ENCODE measurements around the gene WDR4.

GRCh38 chr21:42829954-42830353 lies 49.4 kb downstream of the WDR4 start:
- TF ChIP-seq CTCF (IDR thresholded peaks at IDR 0.05) (no peak), POLR2A (IDR thresholded peaks at IDR 0.05) (no peak), EP300 (IDR thresholded peaks at IDR 0.05) (no peak), POLR2AphosphoS5 (IDR thresholded peaks at IDR 0.05) (no peak)
